ENCODE data around the gene DENND10.
"Not testable (repeated sequence)": the region's sequence is repeated elsewhere in the genome, so short reads cannot be mapped to it uniquely, and the experiment has no call there.

Gene DENND10

DNA sequence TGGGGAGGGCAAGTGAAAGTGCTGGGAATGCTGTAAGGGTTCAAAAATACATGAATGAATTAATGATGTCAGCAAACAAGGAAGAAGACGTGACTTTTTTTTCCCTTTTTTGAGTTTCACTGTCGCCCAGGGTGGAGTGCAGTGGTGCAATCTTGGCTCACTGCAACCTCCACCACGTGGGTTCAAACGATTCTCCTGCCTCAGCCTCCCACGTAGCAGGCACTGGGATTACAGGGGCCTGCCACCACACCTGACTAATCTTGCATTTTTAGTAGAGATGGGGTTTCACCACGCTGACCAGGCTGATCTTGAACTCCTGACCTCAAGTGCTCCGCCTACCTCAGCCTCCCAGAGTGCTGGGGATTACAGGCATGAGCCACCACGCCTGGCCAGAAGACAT lies 30.0 kb downstream of the DENND10 start:
- DNase-seq, result no peak

DNA sequence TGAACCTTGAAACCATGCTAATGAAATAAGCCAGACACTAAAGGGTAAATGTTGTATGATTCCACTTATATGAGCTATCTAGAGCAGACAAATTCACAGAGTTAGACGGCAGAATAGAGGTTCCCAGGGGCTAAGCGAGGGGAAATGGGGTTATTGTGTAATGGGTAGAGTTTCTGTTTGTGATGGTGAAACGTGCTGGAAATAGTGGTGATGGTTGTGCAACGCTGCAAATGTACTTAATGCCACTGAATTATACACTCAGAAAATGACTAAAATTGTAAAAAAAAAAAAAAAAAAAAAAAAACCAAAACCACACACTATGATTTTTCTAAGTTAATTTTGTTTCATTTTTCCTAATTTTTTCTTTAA lies 31.6 kb downstream of the DENND10 start:
- DNase-seq, result peak; percentile 10 to 45

DNA sequence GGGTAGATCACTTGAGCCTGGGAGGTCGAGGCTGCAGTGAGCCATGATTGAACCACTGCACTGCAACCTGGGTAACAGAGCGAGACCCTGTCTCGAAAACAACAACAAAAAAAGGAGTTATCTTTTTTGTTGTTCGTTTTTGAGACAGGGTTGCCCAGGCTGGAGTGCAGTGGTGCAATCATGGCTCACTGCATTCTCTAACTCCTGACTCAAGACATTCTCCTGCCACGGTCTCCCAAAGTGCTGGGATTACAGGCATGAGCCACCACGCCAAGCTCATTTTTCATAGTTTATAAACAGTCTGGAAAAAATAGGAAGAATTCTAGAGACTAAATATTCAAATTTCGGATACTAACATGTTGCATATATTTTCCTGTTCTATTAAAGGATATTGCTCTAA lies 32.2 kb downstream of the DENND10 start:
- DNase-seq, result no peak

DNA sequence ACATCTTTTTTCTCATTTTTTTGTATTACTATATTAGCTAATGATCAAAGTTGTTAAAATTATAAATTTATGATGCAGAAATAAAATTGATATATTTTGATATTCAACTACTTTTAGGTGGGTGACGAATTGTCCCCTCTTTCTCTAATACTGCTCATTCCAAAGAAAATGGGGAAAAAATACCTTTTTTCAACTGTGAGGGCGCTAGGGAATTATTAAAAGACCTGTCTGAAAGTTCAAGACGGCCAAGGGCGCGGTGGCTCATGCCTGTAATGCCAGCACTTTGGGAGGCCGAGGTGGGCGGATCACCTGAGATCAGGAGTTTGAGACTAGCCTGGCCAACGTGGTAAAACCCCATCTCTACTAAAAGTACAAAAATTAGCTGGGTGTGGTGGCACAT lies 34.0 kb downstream of the DENND10 start:
- DNase-seq, result not testable (repeated sequence)

DNA sequence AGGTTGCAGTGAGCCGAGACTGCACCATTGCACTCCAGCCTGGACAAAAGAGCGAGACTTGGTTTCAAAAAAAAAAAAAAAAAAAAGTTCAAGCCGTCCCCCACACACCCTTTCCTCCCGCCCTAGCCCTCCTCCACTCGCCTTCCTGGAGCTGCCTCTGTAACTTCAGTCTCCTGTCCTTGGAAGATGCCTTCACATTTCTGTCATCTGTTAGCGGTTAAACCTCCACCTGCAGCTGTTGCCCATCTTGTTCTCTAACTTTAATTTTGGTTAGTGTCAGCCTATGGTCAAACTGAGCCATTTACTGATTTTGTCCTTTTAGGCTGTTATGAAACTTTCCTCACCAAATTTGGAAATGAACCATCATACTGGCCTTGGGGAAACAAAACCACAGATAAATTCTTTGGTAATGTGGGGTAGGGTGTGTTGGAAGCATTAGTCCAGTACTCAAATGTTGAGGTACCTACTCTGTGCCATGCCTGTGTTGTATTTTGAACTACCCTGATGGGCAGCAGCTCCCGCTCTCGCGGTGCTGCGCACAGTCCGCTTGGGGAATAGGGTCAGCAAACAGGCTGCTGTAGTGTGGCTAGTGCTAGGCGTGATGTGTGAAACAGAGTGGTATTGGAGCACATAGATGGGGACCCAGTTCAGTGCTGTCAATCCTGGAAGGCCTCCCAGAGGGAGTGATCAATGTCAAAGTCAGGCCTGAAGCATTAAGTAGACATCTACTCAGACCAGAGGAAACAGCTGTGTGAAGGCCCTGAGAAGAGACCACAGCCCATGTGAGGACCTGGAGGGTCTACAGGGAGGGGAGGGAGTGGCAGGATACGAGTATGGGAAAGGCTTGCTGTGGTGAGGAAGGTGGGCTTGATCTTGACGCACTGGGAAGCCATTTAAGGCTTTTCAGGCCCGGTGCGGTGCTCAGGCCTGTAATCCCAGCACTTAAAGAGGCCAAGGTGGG lies 34.7 kb downstream of the DENND10 start:
- DNase-seq, result no peak

DNA sequence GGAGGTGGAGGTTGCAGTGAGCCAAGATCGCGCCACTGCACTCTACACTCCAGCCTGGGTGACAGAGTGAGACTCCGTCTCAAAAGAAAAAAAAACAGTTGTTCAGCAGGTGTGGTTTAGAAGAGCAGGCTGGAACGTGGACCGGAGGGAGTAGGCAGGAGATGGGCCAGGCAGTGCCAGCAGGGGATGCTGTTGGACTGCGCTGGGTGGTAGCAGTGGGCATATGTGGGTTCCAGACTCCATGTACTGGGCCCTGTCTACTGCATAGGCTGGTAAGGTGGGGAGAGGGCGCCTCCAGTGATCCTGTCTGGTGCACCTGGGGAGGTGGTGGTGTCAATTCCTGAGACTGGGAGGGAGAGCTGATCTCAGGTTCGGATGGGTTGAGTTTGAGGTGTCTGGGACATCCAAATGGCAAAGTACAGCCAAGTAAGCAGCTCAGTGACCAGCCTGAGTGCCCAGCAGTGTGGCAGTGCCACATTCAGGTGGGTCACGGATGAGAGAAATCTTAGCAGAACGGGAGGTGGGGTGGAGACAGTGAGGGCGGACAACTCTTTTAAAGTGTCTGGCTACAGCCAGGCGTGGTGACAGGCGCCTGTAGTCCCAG lies 35.7 kb downstream of the DENND10 start:
- peak; percentile 13 to 47 for DNase-seq

DNA sequence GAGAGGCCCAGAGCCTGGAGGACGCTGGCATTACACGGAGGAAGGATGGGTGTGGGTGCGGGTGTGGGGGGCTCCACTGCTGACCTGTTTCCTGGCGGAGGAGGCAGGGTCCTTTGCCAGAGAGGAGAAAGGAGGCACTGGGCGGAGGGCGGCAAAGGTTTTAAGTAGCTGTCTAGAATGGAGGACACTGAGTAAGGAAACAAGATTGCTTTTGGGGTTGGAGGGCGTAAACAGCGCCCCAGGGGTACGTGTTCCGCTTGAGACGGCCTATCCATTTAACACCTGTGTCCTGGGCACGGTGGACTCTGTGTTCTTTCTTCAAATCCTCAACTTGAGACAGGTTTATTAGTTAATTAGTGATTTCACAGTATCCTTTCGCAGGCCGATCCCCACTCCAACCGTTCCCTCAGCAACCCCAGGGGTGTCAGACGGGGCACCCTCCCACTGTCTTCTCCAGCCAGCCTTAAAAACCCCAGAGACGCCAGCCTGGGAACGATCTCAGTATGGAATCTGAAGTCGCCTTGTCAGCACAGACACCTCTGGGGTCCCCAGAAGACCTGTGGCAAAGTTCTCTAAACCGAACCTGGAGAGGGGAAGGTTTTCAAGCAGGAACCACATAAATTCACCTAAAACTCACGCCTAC lies 36.8 kb downstream of the DENND10 start:
- DNase-seq, result no peak

DNA sequence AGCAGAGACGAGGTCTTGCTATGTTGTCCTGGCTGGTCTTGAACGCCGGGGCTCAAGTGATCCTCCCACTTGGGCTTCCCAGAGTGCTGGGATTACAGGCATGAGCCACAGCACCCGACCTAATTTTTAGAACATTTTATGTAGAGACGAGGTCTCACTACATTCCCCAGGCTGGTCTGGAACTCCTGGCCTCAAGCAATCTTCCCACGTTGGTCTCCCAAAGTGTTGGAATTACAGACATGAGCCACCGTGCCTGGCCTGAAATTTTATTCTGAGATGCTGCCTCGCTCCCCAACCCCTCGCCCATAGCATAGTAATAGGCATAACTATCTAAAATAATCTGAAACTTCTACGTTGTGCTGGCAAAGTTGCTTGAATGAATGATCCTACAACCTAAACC lies 39.7 kb downstream of the DENND10 start:
- DNase-seq, result no peak

DNA sequence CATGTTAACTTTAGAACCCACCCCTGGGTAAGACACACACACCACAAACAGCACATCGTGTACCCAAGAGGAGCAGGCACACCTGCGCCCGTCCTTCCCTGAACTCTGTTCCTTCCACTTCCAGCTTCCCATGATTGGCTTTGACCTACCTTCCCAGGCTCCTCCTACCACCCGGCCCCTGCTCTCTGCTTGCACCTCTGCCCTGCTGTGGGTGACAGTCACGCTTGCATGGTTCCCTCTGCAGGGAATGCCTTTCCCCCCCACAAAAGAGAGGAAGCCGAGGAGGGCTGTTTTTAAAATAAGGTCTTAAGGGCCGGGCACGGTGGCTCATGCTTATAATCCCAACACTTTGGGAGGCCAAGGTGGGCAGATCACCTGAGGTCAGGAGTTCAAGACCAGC lies 45.2 kb downstream of the DENND10 start:
- DNase-seq, result no peak

DNA sequence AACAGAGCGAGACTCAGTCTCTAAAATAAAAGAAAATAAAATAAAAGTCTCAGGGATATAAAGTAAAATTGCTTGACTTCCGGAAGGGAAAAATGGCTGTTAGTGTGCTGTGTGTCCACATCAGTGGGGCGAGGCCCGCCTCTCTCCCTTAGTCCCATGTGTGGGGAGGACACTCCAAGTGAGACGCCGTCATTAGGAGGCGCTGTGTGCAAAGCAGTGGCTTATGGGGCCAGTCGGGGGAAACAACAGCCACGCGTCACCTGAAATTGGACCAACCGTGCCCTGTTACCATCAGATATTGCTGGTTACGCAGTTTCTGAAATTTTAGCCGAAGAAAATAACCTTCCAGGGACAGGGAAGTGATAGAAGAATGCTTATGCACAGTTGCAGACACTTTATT lies 45.8 kb downstream of the DENND10 start:
- DNase-seq, result no peak

DNA sequence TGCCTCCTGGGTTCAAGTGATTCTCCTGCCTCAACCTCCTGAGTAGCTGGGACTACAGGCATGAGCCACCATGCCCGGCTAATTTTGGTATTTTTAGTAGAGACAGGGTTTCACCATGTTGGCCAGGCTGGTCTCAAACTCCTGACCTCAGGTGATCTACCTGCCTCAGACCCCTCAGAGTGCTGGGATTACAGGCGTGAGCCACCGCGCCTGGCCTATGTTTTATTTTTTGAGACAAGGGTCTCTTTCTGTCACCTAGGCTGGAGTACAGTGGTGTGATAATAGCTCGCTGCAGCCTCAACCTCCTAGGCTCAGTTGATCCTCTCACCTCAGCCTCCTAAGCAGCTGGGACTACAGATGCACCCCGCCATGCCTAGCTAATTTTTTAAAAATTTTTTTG lies 47.7 kb downstream of the DENND10 start:
- not testable (repeated sequence) for DNase-seq

DNA sequence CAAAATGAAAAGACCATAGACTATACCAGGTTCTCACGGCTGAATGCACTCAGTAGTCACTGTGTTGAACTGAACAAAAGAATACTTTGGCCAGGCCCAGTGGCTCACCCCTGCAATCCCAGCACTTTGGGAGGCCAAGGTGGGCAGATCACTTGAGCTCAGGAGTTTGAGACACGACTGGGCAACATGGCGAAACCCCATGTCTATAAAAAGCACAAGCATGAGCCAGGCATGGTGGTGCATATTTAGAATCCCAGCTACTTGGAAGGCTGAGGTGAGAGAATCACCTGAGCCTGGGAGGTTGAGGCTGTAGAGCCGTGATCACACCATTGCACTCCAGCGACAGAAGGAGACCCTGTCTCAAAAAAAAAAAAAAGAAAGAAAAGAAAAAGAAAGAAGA lies 49.1 kb downstream of the DENND10 start:
- DNase-seq, result no peak

DNA sequence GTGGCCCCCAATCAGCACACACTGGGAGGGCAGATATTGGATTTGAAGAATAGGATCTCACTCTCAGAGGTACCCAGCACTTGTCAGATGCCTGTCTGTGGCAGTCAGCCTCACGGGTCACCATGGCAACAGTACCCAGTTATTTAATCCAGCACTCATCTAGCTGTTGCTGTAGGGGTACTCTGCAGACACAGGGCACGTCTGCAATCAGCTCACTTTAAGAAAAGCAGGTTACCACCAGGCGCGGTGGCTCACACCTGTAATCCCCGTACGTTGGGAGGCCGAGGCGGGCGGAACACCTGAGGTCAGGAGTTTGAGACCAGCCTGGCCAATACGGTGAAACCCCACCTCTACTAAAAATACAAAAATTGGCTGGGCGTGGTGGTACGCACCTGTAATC lies 49.7 kb downstream of the DENND10 start:
- DNase-seq, result no peak

DNA sequence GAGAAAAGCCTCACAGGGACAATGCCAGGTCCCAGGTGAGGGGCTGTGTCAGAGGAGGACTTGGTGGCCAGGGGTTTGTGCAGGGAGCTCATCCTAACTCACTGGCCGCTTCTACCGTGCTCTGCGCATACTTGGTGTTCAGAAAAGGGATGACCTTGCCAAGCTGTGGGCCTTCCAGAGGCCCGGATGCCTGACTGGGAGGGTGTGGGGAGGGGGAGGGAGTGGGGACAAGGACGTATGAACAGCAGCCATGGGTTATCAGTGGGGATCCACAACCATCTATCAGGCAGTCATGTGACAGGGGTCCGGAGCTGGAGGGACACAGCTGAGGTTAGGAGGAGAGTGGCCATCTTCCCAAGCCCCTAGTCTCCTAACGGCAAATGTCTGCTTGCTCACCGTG lies 55.4 kb downstream of the DENND10 start:
- DNase-seq, result no peak

DNA sequence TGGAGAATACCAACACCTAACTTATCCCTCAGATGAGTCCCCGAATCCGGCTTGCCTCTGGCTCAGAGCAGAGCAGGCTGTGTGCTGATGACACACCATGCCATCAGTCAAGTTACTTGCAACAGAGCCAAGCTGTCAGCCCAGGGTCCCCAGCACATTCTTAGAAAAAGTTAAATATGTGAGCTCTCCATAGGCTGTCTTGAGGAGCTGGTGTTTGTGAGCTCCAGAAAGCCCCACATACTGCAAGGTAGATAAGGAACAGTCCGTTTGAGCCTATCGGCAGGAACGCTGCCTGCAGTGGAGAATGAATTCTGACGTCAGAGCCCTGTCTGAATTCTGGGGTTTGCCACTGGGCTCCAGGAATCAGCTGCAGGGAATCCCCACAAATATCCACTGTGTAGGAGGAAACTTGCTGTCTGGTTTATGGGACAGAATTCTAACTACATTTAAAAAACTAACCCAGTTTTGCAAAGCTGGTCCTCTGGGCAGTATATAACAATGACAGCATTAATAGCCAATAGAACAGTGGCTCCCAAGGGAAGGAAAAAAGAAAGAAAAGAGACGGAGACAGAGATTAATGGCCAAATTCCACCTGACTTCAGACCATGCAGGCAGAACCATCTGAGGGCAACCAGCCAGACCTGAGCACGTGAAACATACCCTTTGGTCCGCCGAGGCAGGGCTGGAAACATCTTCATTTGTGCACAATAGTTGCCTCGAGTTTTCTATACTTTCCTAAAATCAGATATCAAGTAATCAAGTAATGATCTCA lies 58.0 kb downstream of the DENND10 start:
- DNase-seq, result no peak

DNA sequence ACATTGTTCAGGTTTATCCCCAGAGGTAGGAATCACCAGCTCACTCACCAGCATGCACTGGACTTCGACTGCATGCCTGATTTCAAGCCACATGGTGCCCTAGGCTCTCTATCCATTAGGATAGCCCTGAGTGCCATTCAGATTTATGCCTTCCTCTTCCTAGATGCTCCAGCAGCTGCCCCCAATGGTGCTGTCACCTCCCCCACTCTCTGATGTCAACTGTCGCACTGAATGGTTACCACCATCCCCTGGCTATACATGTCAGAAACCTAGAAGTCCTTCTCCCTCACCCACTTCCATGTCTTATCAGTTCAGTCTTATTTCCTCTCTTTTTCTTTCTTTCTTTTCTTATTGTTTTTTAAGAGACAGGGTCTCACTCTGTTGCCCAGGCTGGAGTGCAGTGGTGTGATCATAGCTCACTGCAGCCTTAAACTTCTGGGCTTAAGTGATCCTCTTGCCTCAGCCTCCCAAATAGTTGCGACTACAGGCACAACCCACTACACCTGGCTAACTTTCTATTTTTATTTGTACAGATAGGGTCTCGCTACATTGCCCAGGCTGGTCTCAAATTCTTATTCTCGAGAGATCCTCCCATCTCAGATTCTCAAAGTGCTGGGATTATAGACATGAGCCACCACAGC lies 58.7 kb downstream of the DENND10 start:
- no peak for DNase-seq

DNA sequence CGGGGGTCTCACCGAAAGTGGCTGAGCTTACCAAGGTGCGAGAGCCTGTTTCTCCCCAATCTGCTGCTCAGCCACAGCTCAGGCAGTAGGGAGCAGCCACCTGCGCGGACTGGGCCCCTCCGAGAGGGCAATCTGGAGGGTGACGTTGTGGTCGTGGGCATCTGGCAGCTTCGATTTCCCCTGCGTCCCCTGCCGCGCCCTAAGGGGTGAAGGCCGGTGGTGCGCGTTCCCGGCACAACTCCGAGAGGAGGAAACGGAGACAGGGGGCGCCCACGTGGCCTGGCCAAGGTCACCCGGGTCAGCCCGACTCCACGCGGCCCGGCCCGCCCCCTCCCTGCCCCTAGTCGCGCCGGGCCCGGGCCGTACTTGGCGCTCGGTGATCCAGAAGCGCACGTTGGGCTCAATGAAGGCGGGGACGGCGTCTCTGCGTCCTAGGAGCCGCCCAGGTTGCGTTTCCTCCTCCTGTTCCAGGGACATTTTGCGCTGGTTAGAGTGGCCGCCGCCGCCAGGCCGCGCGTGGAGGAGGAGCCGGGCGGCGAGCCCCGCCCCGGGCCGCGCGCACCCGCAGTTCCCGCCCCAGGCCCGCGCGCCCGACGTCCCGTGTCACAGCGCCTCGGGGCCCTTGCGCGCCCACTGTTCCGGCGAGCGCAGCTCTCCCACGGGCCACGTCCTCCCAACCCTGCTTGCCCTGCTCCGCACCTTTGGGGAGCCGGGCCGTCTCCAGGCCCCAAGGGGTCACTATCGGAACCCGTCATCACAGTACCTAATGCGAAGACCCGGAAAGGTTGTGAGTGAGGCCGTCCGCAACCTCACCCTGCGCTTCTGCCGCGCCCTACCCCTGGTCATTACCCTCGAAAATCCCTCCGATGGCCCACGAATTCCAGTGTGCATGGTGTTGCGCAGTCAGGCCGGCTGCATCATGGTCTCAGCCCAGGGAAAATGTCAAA lies 61.5 kb downstream of the DENND10 start, which contains the start of gene SFXN4:
SFXN4 (minus strand) TSS at position 544 of the 947 bp plus-strand sequence; CDS start at position 477, 67 bp downstream.
- DNase-seq, result peak; percentile 36 to 85

DNA sequence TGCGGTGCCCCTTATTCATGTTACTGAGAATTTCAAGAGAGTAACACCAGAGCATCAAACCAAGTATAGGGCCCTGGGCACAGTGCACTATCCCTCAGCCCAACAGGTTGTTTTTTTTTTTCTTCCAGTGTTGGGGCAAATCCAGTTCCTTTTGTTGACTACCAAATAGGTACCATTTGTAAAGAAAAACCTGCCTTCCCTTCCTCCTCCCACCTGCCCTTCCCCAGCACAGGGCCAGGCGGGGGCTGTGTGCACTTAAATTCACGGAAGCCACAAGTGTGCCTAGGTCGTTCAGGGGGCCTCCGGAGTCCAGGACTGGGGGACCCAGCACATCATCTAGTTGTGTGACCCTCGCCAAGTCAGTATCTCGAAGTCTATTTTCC lies 62.2 kb downstream of the DENND10 start:
- DNase-seq, result no peak

DNA sequence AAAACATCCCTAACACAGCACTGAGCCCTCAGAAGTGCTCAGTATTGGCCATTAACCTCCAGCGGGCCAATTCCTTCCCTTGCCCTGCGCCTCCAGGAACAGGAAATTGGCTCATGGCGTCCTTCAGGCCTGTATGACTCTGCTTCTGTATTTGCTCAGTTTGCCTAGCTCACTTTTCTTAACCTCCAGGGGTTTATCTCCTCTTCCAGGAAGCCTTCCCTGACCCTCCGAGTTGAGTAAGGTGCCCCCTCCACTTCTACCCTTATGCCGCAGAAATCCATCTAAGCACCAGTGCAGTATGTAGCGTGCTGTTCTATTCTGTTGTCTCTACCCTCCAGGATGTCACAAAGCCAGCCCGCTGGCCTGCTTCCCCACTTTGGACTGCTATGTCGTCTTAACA lies 62.7 kb downstream of the DENND10 start:
- no peak for DNase-seq

DNA sequence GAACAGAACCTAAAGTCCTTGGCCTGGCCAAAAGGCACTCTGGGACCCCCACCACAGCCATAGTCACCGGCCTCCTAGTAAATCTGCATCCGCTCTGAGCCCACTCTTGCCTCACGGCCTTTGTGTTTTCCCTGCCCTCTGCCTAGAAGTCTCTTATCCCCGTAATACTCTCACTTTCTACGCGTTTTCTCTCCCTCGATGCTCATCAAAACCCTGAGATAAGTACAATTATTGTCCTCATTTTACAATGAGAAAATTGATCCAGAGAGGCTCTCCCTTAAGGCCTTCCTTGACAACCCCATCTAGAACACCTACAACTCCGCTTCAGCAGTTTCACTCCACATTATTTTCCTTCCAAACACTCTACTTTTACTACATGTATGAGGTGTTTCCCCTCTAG lies 63.1 kb downstream of the DENND10 start:
- DNase-seq, result no peak

DNA sequence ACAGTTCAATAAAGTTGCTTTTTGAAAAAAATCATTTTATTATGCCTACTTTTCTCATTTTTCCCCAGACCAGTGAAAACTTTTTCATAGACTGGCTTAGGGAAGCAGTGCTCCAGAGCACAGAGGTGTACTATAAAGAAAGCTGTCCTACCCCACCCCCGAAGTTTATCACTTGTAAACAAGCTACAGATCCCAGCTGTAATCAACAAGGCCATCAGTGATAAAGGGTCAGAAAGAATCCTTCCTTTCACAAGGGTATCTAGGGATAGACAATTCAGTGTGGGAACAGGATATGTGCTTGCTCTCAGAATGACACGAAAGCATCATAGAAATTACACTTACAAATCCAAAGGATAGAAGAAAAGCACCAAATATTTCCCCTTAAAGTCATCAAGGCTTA lies 70.2 kb downstream of the DENND10 start:
- DNase-seq, result no peak

Measured in bone marrow (tissue), 2 donors.